Type B pancreatic cell (in vitro differentiated cells): ENCODE measurements around the gene KNDC1. TPM values are rescaled to one million over a fixed set of nuclear protein-coding genes. Genes with fewer than 3 reads are reported as not detected.

Experiments
- DNase-seq: peaks from one replicate; pipeline ENCODE4 v3.0.0; 2021; ENCODE audit warnings: mixed read lengths; ENCODE audit not compliant: unreplicated experiment; ENCODE audit errors: extremely low spot score
- H3K27ac Mint-ChIP-seq: 2 replicates; pipeline ENCODE4 v1.8.0; 2021; ENCODE audit warnings: mild to moderate bottlenecking, mixed read lengths
- H3K27me3 Mint-ChIP-seq: 2 replicates; pipeline ENCODE4 v1.8.0; 2021; ENCODE audit warnings: mixed read lengths
- H3K36me3 Mint-ChIP-seq: 2 replicates; pipeline ENCODE4 v1.8.0; 2021; ENCODE audit warnings: mixed read lengths
- H3K4me1 Mint-ChIP-seq: one replicate; pipeline ENCODE4 v1.8.0; 2021; ENCODE audit warnings: mixed read lengths; ENCODE audit not compliant: unreplicated experiment
- H3K4me3 Mint-ChIP-seq: 2 replicates; pipeline ENCODE4 v1.8.0; 2021; ENCODE audit warnings: mild to moderate bottlenecking, mixed read lengths
- H3K9me3 Mint-ChIP-seq: 2 replicates; pipeline ENCODE4 v1.8.0; 2021; ENCODE audit warnings: mixed read lengths
- total RNA-seq: library from RNA; stranded (reverse); gene quantifications from 2 replicates; pipeline ENCODE4 v1.2.1, GENCODE V29; 2021; ENCODE audit warnings: low replicate concordance
- TF ChIP-seq, protein P1 (sequence below): fragments of 200-600 bp; sonication (generic); conservative IDR thresholded peaks from 2 replicates; pipeline ENCODE4 v1.5.0; 2021; ENCODE audit warnings: antibody characterized with exemption, mild to moderate bottlenecking

Gene KNDC1
- total RNA-seq, 1 donor from 2014 or later: 6.4 TPM

DNA sequence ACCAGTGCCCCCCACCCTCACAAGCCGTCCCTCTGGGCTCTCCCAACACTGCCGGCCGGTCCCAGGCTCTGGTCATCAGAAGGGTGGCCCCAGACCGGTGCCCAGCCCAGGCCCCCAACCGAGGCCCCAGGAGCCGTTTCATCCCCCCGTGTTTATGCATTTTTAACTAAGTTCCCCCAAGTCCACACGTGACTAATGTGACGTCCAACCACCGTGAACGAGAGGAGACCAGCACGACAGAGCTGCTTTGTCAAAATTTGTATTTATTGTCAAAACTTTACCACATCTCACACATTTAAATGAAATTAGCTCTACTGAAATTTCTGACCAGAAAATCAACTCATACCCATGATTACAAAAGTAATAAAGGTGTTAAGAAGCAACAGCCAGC, 86.2 kb downstream of the KNDC1 start:
- no peak overlapping the region for H3K4me3 Mint-ChIP-seq
- H3K27ac Mint-ChIP-seq: no peak overlapping the region
- H3K9me3 Mint-ChIP-seq: no peaks in the 10 kb centered on the region
- TF ChIP-seq, protein P1, sequence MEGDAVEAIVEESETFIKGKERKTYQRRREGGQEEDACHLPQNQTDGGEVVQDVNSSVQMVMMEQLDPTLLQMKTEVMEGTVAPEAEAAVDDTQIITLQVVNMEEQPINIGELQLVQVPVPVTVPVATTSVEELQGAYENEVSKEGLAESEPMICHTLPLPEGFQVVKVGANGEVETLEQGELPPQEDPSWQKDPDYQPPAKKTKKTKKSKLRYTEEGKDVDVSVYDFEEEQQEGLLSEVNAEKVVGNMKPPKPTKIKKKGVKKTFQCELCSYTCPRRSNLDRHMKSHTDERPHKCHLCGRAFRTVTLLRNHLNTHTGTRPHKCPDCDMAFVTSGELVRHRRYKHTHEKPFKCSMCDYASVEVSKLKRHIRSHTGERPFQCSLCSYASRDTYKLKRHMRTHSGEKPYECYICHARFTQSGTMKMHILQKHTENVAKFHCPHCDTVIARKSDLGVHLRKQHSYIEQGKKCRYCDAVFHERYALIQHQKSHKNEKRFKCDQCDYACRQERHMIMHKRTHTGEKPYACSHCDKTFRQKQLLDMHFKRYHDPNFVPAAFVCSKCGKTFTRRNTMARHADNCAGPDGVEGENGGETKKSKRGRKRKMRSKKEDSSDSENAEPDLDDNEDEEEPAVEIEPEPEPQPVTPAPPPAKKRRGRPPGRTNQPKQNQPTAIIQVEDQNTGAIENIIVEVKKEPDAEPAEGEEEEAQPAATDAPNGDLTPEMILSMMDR: no peak
- DNase-seq: no peak
- no peaks in the 10 kb centered on the region for H3K36me3 Mint-ChIP-seq
- peaks cover 4% of the 10 kb centered on the region for H3K4me1 Mint-ChIP-seq
- H3K27me3 Mint-ChIP-seq: peaks cover 27% of the 10 kb centered on the region

GRCh38 chr10:133247681-133248333, 87.8 kb downstream of the KNDC1 start:
- TF ChIP-seq, protein P1: no peak
- peaks cover 20% of the 10 kb centered on the region for H3K27me3 Mint-ChIP-seq
- no peaks in the 10 kb centered on the region for H3K36me3 Mint-ChIP-seq
- no peak overlapping the region for H3K27ac Mint-ChIP-seq
- H3K4me3 Mint-ChIP-seq: no peak overlapping the region
- H3K9me3 Mint-ChIP-seq: no peaks in the 10 kb centered on the region
- DNase-seq: no peak
- peaks cover 4% of the 10 kb centered on the region for H3K4me1 Mint-ChIP-seq

DNA sequence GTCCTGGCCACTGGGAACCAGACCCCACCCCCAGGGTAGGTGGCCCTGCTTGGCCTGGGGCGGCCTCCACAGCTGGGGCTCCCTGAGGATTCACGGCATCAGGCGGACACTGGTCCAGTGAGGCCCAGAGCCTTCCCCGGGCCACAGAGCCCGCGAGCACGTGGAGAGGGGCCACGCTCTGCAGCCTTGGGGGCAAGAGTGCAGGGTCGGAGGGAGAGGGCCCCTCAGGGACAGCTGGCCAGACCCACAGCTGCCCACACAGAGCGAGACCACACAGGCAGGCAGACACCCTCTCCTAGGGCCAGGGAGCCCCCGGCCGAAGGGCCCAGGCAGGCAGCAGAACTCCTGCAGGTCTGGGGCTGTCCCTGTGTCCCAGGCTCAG, 88.3 kb downstream of the KNDC1 start:
- Mint-ChIP-seq H3K4me3 (no peak overlapping the region), H3K9me3 (no peaks in the 10 kb centered on the region), H3K27me3 (peaks cover 15% of the 10 kb centered on the region), H3K4me1 (peaks cover 4% of the 10 kb centered on the region), H3K36me3 (no peaks in the 10 kb centered on the region), H3K27ac (no peak overlapping the region)
- no peak for DNase-seq
- TF ChIP-seq, protein P1: no peak

- TF ChIP-seq, protein P1: peak; percentile 20
- Mint-ChIP-seq H3K4me3 (no peak overlapping the region), H3K9me3 (no peaks in the 10 kb centered on the region), H3K27ac (no peak overlapping the region), H3K4me1 (peaks cover 4% of the 10 kb centered on the region), H3K36me3 (no peaks in the 10 kb centered on the region), H3K27me3 (peaks cover 15% of the 10 kb centered on the region)
- no peak for DNase-seq
These were observed 89.2 kb downstream of the KNDC1 start for GRCh38 chr10:133249094-133249780.

DNA sequence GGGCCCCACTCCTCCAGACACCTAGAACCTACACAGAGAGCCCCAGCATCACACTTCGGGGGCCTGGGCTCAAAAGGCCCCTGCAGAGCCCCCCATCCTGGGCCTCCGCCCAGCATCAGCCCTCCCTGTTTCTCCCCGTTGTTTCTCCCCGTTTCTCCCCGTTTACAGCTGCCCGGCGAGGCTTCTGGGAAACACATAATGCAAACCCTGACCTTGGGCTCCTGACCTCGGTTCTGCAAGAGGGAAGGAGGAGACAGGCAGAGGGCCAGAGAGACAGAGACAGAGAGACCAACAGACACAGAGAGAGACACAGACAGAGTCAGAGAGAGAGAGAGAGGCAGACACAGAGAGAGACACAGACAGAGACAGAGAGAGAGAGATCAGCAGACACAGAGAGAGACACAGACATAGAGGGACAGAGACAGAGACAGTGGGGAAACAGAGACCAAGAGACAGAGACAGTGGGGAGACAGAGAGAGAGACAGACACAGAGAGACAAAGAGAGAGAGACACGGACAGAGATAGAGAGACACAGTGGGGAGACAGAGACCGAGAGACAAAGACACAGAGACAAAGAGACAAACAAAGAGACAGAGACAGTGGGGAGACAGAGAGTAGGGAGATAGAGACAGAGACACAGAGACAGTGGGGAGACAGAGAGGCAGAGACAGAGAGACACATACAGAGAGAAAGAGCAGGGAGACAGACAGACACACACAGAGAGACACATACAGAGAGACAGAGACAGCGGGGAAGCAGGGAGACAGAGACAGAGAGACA, 90.1 kb downstream of the KNDC1 start:
- H3K4me3 Mint-ChIP-seq: no peak overlapping the region
- H3K27ac Mint-ChIP-seq: no peak overlapping the region
- no peak for DNase-seq
- H3K4me1 Mint-ChIP-seq: peaks cover 4% of the 10 kb centered on the region
- TF ChIP-seq, protein P1: no peak
- peaks cover 18% of the 10 kb centered on the region for H3K27me3 Mint-ChIP-seq
- no peaks in the 10 kb centered on the region for H3K36me3 Mint-ChIP-seq
- no peaks in the 10 kb centered on the region for H3K9me3 Mint-ChIP-seq
